HG03565 (cell line): ENCODE results near the gene LTO1.

Experiments used
- ATAC-seq: cut with Tn5 transposase; IDR thresholded peaks from one replicate; pipeline ENCODE4 v1.9.1; 2021; ENCODE audit warnings: mild to moderate bottlenecking, moderate library complexity; ENCODE audit not compliant: unreplicated experiment

Gene LTO1

GRCh38 chr11:69647390-69647748 is 27.8 kb downstream of the LTO1 start:
- no peak for ATAC-seq

GRCh38 chr11:69646493-69647389 is 28.4 kb downstream of the LTO1 start:
- no peak for ATAC-seq

- no peak for ATAC-seq
These were observed 29.2 kb downstream of the LTO1 start for GRCh38 chr11:69645801-69646492.

- no peak for ATAC-seq
These were observed 30.0 kb downstream of the LTO1 start for GRCh38 chr11:69644962-69645675.

- ATAC-seq, result no peak
These were observed 30.8 kb downstream of the LTO1 start for GRCh38 chr11:69644071-69644961.

- ATAC-seq, result no peak
These were observed 31.5 kb downstream of the LTO1 start for GRCh38 chr11:69643646-69644045.

- ATAC-seq, result peak; percentile 44
These were observed 32.1 kb downstream of the LTO1 start for GRCh38 chr11:69642913-69643632.

GRCh38 chr11:69642549-69642912 is 32.6 kb downstream of the LTO1 start:
- ATAC-seq, result no peak

- no peak for ATAC-seq
These were observed 33.2 kb downstream of the LTO1 start for GRCh38 chr11:69641681-69642548.

GRCh38 chr11:69640995-69641581 is 34.1 kb downstream of the LTO1 start, which contains the start of gene CCND1:
Gene CCND1, plus strand, starts transcription at chr11:69641156. Its CDS starts 158 bp downstream, at chr11:69641314.
- ATAC-seq, result no peak

- no peak for ATAC-seq
These were observed 34.7 kb downstream of the LTO1 start for GRCh38 chr11:69640260-69640994.

GRCh38 chr11:69639831-69640230 is 35.3 kb downstream of the LTO1 start:
- no peak for ATAC-seq

- ATAC-seq, result no peak
These were observed 36.0 kb downstream of the LTO1 start for GRCh38 chr11:69638941-69639681.

GRCh38 chr11:69637941-69638871 is 36.9 kb downstream of the LTO1 start:
- ATAC-seq, result no peak

- no peak for ATAC-seq
These were observed 37.8 kb downstream of the LTO1 start for GRCh38 chr11:69637198-69637940.
